ENCODE measurements around the gene TSEN34.
"Not testable (repeated sequence)": the region's sequence is repeated elsewhere in the genome, so short reads cannot be mapped to it uniquely, and the experiment has no call there.

Gene TSEN34

GRCh38 chr19:54209058-54209810 is 18.1 kb downstream of the TSEN34 start:
- DNase-seq (ENCODE audit: low spot score): peak; percentile 55

GRCh38 chr19:54209811-54210494 is 18.8 kb downstream of the TSEN34 start:
- DNase-seq (ENCODE audit: low spot score): peak; percentile 57

GRCh38 chr19:54211235-54211634 is 20.1 kb downstream of the TSEN34 start:
- no peak for DNase-seq (ENCODE audit: low spot score)

GRCh38 chr19:54214217-54214616 is 23.1 kb downstream of the TSEN34 start:
- not testable (repeated sequence) for DNase-seq (ENCODE audit: low spot score)

GRCh38 chr19:54214734-54215133 is 23.6 kb downstream of the TSEN34 start:
- peak; percentile 41 for DNase-seq (ENCODE audit: low spot score)

- DNase-seq (ENCODE audit: low spot score): no peak
Observed at GRCh38 chr19:54216869-54217268, 25.8 kb downstream of the TSEN34 start.

- not testable (repeated sequence) for DNase-seq (ENCODE audit: low spot score)
Observed at GRCh38 chr19:54217517-54218247, 26.6 kb downstream of the TSEN34 start.

- DNase-seq (ENCODE audit: low spot score): no peak
Observed at GRCh38 chr19:54218259-54218658, 27.2 kb downstream of the TSEN34 start.

GRCh38 chr19:54218960-54219661 is 28.0 kb downstream of the TSEN34 start:
- DNase-seq (ENCODE audit: low spot score): no peak

GRCh38 chr19:54219702-54220101 is 28.6 kb downstream of the TSEN34 start:
- DNase-seq (ENCODE audit: low spot score): not testable (repeated sequence)

GRCh38 chr19:54221947-54222346 is 30.8 kb downstream of the TSEN34 start:
- not testable (repeated sequence) for DNase-seq (ENCODE audit: low spot score)

GRCh38 chr19:54222474-54223276 is 31.6 kb downstream of the TSEN34 start, which contains the start of gene LILRB3:
Gene LILRB3 (minus strand): TSS chr19:54223007. CDS start chr19:54222976, 31 bp downstream.
- DNase-seq (ENCODE audit: low spot score): not testable (repeated sequence)

GRCh38 chr19:54223277-54223936 is 32.3 kb downstream of the TSEN34 start:
- DNase-seq (ENCODE audit: low spot score): not testable (repeated sequence)

GRCh38 chr19:54223937-54224281 is 32.8 kb downstream of the TSEN34 start:
- DNase-seq (ENCODE audit: low spot score): not testable (repeated sequence)

GRCh38 chr19:54224619-54225018 is 33.5 kb downstream of the TSEN34 start:
- DNase-seq (ENCODE audit: low spot score): not testable (repeated sequence)

- DNase-seq (ENCODE audit: low spot score): no peak
Observed at GRCh38 chr19:54229146-54229545, 38.0 kb downstream of the TSEN34 start.

- DNase-seq (ENCODE audit: low spot score): no peak
Observed at GRCh38 chr19:54230031-54230430, 38.9 kb downstream of the TSEN34 start.

- DNase-seq (ENCODE audit: low spot score): peak; percentile 59
Observed at GRCh38 chr19:54231077-54231931, 40.2 kb downstream of the TSEN34 start.

GRCh38 chr19:54233941-54234340 is 42.8 kb downstream of the TSEN34 start:
- DNase-seq (ENCODE audit: low spot score): no peak

Data from NAMALWA (cell line).